A673 (cell line): ENCODE data around the gene TFG. TPM values are rescaled to one million over a fixed set of nuclear protein-coding genes. Genes with fewer than 3 reads are reported as not detected.

Experiments used
- BruUV-seq: library from RNA; stranded (reverse); fragments of 400-500 nt; replicated peaks from 2 replicates; lab custom pipeline; 2021; lab: Mats Ljungman, UMichigan
- CTCF ChIA-PET: fragments of 300-600 bp; sonication (Branson Sonifier 250); formaldehyde crosslinking; loops from one replicate; lab custom pipeline; 2022; ENCODE audit warnings: antibody characterized with exemption; lab: Charles Lee
- POLR2A ChIA-PET: fragments of 300-600 bp; sonication (Branson Sonifier 250); formaldehyde crosslinking; loops from one replicate; lab custom pipeline; 2022; ENCODE audit warnings: antibody characterized with exemption; ENCODE audit not compliant: low non-redundant PET; lab: Charles Lee
- DNase-seq: peaks from one replicate; pipeline ENCODE4 v3.0.0-alpha.2; 2015; ENCODE audit warnings: low spot score
- H3K27ac ChIP-seq: fragments of 200-600 bp; sonication (generic); 2 replicates; pipeline ENCODE4 v1.5.1; 2016; ENCODE audit warnings: mixed run types, low read depth, mild to moderate bottlenecking, mixed read lengths, antibody characterized with exemption, low read length; ENCODE audit not compliant: poor library complexity, severe bottlenecking
- H3K27me3 ChIP-seq: fragments of 200-600 bp; sonication (generic); replicated peaks from 2 replicates; pipeline ENCODE4 v1.6.1; 2017; ENCODE audit warnings: mixed run types, low read depth, mild to moderate bottlenecking, mixed read lengths, antibody characterized with exemption, low read length; ENCODE audit not compliant: insufficient read depth, poor library complexity
- H3K36me3 ChIP-seq: fragments of 200-600 bp; sonication (generic); 2 replicates; pipeline ENCODE4 v1.6.1; 2016; ENCODE audit warnings: mixed run types, mild to moderate bottlenecking, mixed read lengths, antibody characterized with exemption, low read length; ENCODE audit not compliant: insufficient read depth, poor library complexity, severe bottlenecking
- H3K4me1 ChIP-seq: fragments of 200-600 bp; sonication (generic); 2 replicates; pipeline ENCODE4 v1.6.1; 2017; ENCODE audit warnings: mixed run types, mild to moderate bottlenecking, mixed read lengths, antibody characterized with exemption, low read length; ENCODE audit not compliant: insufficient read depth, poor library complexity, severe bottlenecking
- H3K4me3 ChIP-seq: fragments of 200-600 bp; sonication (generic); 2 replicates; pipeline ENCODE4 v1.5.1; 2016; ENCODE audit warnings: low read depth, mixed run types, mild to moderate bottlenecking, mixed read lengths, low read length; ENCODE audit not compliant: poor library complexity, severe bottlenecking
- H3K9me3 ChIP-seq: fragments of 200-600 bp; sonication (generic); 2 replicates; pipeline ENCODE4 v1.6.1; 2016; ENCODE audit warnings: mixed run types, low read depth, mild to moderate bottlenecking, mixed read lengths, antibody characterized with exemption, low read length; ENCODE audit not compliant: poor library complexity, severe bottlenecking
- EZH2 ChIP-seq: fragments of 200-600 bp; sonication (generic); IDR thresholded peaks from 2 replicates; pipeline ENCODE4 v1.6.1; 2017; ENCODE audit warnings: borderline replicate concordance, low read depth, mild to moderate bottlenecking, mixed read lengths, antibody characterized with exemption, low read length; ENCODE audit not compliant: poor library complexity, severe bottlenecking
- intact Hi-C: fragments of 100-400 bp; cut with micrococcal nuclease; formaldehyde crosslinking; loops from one replicate; pipeline ENCODE4 v1.10.0; 2022; ENCODE audit not compliant: unreplicated experiment
- total RNA-seq: library from RNA; stranded (reverse); gene quantifications from 2 replicates; pipeline ENCODE4 v1.2.3, GENCODE V29; 2021
- TF ChIP-seq, protein P1 (sequence below): fragments of 300-800, 200-600 bp; sonication (generic); conservative IDR thresholded peaks from 2 replicates; pipeline ENCODE4 v1.5.1; 2017; ENCODE audit warnings: low read depth, mild to moderate bottlenecking, antibody characterized with exemption, low read length, moderate library complexity, mixed read lengths

The TFG gene
- total RNA-seq, 1 experiment from 2014 or later = 157 TPM

DNA sequence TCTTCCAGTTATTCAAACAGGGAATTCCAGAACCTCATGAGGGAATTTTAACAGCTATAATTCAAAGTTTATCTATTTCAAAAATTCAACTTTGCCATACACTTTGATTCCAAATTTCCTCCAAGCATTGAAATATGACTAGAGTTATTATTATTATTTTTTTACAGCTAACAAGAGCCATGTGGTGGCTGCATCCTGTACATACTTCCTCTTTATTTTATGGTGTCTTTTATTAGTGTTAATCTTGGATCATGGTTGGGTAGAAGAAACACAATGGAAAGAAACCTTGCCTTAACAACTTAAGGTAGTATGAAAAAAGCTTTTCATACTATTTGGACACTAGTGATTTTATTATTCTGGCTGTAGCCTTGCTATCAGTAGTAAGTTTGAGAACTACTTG lies 52.7 kb downstream of the TFG start:
- no peaks in the 10 kb centered on the region for H3K4me1 ChIP-seq
- no TSS peak for BruUV-seq
- POLR2A ChIA-PET = no interaction called here
- no peak for DNase-seq
- CTCF ChIA-PET = no interaction called here
- H3K4me3 ChIP-seq = no peak overlapping the region
- TF ChIP-seq EZH2 = no peak
- TF ChIP-seq, protein P1, sequence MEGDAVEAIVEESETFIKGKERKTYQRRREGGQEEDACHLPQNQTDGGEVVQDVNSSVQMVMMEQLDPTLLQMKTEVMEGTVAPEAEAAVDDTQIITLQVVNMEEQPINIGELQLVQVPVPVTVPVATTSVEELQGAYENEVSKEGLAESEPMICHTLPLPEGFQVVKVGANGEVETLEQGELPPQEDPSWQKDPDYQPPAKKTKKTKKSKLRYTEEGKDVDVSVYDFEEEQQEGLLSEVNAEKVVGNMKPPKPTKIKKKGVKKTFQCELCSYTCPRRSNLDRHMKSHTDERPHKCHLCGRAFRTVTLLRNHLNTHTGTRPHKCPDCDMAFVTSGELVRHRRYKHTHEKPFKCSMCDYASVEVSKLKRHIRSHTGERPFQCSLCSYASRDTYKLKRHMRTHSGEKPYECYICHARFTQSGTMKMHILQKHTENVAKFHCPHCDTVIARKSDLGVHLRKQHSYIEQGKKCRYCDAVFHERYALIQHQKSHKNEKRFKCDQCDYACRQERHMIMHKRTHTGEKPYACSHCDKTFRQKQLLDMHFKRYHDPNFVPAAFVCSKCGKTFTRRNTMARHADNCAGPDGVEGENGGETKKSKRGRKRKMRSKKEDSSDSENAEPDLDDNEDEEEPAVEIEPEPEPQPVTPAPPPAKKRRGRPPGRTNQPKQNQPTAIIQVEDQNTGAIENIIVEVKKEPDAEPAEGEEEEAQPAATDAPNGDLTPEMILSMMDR = no peak
- H3K36me3 ChIP-seq = no peaks in the 10 kb centered on the region
- H3K27ac ChIP-seq = no peak overlapping the region
- H3K27me3 ChIP-seq = no peaks in the 10 kb centered on the region
- H3K9me3 ChIP-seq = no peaks in the 10 kb centered on the region
- intact Hi-C loops = no loop called here

DNA sequence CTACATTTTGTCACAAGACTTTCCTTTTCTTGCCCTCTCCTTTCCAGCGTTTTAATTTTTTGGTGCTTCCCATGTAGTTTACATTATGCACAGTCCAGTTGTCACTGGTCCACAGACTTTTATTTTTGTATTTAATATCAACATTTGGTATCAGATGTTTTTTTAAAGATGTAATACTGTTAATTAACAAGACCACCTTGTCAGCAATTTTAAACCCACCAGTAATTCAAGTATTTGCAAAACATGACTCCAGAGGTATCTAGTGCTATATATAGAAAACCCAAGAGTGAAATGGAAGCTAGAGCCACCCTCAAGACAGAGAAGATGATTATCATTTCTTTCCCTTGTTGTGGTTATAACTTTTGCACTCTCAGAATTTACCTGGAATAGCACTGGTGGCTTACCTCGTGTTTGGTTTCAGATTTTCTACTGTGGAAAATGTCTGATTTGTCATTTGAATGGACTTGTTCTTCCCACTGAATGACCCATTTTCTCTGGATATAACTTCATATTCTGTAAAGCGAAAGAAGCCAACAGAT lies 56.2 kb downstream of the TFG start:
- Histone ChIP-seq H3K27me3 (no peaks in the 10 kb centered on the region), H3K4me3 (no peak overlapping the region), H3K36me3 (no peaks in the 10 kb centered on the region), H3K27ac (no peak overlapping the region), H3K4me1 (no peaks in the 10 kb centered on the region), H3K9me3 (no peaks in the 10 kb centered on the region)
- CTCF ChIA-PET = no interaction called here
- no TSS peak for BruUV-seq
- intact Hi-C loops = no loop called here
- POLR2A ChIA-PET = no interaction called here
- TF ChIP-seq, protein P1 = no peak
- TF ChIP-seq EZH2 = no peak
- no peak for DNase-seq

DNA sequence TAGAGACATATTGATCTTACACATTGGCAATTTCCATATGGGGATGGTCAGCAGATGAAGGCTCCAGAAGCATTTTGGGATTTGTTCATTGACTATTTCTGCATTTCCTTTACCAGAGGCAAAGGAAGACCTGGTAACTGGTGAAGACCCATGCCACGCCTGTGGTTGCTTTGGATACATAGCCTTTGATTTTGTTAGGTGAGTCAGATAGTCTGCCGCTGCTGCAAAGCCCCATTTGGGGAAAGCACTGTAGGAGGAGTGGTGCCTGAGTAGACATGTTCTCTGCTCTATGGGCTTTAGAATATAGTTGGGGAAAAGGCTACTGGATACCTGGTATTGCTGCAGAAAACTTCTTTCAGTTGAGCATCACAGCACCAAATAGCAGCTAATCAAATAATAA lies 56.8 kb downstream of the TFG start:
- CTCF ChIA-PET = no interaction called here
- Histone ChIP-seq H3K9me3 (no peaks in the 10 kb centered on the region), H3K4me3 (no peak overlapping the region), H3K27me3 (no peaks in the 10 kb centered on the region), H3K36me3 (no peaks in the 10 kb centered on the region), H3K4me1 (no peaks in the 10 kb centered on the region), H3K27ac (no peak overlapping the region)
- POLR2A ChIA-PET = no interaction called here
- no peak for DNase-seq
- no TSS peak for BruUV-seq
- intact Hi-C loops = no loop called here
- TF ChIP-seq, protein P1 = no peak
- no peak for TF ChIP-seq EZH2
